HT-29 (cell line): Measurements from ENCODE around the gene ZCCHC17. TPM values are rescaled to one million over a fixed set of nuclear protein-coding genes. Genes with fewer than 3 reads are reported as not detected.
A peak's percentile ranks its signal among the peaks of the same experiment; 100 is the strongest.

ENCODE experiments used
- DNase-seq: peaks from one replicate; pipeline ENCODE4 v3.0.0-alpha.2; 2015; ENCODE audit warnings: low spot score
- total RNA-seq: library from RNA; depleted of rRNA; stranded (reverse); fragments of >200 nt; shearing (Covaris generic); gene quantifications from 2 replicates; pipeline ENCODE4 v1.2.3, GENCODE V29; 2014

ZCCHC17 gene
- total RNA-seq, 1 experiment from 2014 or later, result 17.7 TPM

DNA sequence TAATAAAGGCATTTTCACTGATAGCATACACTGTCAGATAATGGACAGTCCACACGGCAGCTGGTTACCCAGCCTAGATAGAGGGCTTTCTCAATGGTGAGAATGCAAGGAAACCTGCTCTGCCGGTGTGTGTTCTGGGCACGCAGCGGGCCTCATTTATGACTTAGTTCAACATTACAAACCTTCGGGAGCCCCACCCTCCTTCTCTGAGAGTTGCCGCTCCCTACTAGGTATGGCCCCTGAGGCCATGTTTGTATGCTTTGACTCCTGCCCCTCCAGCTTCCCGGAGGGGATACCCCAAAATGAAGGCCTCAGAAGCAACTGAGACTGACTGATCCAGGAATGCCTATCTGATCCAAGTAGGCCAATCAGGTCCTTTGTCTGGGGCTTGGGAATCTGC, 93.2 kb downstream of the ZCCHC17 start:
- peak; percentile 84 for DNase-seq

DNA sequence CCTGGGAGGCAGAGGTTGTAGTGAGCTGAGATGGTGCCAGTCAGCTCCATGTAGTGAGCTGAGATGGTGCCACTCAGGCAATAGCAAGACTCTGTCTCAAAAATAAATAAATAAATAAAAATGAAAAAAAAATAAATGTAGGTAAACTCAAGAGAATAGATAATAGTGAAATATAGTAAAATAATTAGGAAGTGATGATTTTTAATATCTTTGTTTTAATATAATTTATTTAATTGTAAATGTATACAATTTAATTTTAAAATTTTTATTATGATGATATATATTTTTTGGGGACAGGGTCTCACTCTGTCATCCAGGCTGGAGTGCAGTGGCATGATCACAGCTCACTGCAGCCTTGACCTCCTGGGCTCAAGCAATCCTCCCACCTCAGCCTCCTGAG, 96.6 kb downstream of the ZCCHC17 start:
- DNase-seq, result no peak

DNA sequence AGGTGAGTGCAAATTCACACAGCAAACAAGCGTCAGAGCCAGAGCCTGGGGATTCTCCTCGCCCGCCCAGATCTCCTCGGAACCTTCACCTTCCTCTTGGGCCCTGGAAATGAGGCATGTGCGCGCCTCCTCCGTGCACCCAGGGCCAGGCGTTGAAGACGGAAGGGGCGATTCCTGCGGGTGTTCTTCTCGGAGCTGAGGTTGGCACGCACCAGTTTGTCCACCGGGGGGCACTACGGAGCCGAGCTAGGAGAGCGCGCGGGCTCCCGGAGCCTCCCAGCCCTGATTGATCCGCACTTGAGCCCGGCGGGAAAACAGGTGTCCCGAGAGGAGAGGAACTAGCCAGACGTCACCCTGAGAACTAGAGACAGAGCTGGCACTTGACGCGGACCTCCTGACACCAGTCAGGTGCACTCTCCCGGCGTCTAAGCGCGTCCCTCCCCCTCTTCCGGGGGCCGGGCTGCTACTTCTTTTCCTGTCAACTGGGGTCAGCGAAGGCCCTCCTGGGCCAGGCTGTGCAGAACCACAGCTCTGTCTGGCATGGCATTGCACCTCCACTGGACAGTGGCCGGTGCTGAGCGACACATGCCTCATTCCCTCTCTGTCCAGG, 97.9 kb downstream of the ZCCHC17 start:
- peak; percentile 95 for DNase-seq

DNA sequence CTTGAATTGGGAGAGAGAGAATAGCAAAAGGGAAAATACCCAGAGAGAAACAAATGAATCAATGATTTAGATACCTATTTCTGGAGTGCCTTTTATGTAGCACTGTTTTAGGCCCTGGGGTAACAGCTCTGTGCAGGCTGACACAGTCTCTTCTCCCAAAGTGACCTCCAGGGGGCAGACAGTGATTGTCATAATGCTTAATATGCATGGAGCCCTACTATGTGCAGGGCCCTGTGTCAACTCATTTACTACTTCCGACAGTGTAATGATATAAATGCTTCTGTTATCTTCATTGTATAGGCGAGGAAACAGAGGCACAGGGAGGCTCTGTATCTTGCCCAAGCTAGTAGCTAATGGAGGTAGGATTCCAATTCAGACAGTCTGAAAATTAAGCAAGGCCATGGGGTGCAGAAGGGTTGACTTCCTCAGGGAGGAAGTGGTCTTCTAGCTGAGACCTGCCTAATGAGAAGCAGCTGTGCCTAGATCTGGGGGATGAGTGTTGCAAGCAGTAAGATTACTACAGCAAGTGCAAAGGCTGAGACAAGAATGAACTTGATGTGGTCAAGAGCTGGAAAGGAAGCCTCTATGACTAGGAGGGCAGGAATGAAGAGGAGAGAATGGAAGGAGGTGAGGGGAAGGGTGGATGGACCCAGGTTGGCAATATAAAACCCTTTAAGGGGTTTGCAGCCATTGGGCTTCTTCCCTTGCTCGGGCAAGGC, 100.0 kb downstream of the ZCCHC17 start:
- no peak for DNase-seq

DNA sequence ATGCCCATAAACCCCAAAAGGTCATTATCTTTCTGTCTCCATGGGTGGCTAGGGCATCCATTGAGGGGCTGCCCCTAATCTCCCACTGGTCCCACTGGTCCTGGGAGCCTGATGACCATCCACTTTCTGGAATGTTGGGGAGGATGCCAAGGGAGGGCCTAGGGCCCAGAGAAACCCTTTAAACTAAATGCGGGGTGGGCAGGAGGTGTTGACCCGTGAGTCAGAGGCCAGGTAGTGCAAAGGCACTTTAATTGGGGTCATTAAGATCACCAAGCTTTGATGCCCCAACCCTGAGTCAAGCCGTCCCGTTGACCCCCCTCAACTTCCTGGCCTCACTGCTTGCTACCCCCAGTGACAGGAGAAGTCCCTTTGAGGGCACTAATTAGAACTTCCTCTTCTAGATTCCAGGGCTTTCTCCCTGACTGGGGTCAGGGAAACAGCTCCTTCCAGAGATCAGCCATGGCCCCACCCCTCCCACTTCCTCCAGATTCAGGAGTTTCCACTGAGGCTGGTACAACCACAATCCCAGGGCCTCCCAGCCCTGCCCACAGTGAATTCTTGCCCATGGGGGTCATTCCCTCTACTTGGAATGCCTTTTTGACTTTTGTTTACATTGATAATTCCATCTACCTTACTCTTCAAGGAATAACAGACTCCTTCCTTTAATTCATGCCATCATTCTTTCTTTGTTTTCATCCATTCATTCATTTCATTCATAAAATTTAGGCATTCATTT, 100.7 kb downstream of the ZCCHC17 start:
- DNase-seq, result no peak

DNA sequence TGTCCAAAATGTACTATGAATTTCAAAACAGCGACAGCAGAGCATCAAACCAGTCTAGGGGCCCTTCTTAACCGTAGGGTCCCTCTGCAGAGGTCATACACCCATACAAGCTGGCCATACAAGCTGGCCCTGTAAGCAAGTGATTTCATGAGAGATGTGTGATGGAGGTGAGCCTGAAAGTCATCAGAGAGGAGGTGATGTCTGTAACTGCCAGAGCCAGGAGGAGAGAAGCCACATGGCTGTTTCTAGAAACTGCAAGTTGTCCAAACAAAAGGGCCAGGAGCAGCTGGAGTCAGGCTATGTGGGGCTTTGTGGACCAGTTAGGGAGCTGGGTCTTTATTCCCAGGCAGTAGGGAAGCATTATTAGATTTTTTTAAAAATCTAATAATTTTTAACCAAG, 101.4 kb downstream of the ZCCHC17 start:
- no peak for DNase-seq

DNA sequence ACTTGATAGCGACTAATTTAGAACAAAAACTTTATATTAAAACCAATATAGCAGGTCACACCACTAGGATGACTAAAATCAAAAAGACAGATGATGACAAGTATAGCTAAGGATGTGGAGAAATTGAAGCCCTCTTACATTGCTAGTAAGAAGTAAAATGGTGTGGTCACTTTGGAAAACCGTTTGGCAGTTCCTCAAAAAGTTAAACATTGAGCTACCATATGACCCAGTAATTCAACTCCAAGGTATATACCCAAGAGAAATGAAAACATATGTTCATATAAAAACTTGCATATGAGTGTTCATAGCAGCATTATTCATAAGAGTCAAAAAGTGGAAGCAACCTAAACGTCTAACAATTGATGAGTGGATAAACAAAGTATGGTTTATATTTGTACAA, 103.1 kb downstream of the ZCCHC17 start:
- no peak for DNase-seq

DNA sequence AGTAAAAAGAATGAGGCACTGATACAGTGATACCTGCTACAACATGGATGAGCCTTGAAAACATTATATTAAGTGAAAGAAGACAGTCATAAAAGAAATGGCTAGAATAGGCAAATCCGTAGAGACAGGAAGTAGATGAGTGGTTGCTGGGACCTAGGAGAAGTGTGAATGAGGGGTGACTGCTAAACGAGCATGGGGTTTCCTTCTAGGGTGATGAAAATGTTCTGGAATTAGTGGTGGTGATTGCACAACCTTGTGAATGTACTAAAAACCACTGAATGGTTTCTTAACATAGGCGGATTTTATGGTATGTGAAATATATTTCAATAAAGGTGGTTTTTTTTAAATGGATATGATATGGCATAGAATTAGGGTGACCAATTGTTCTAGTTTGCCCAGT, 103.6 kb downstream of the ZCCHC17 start:
- DNase-seq, result no peak

DNA sequence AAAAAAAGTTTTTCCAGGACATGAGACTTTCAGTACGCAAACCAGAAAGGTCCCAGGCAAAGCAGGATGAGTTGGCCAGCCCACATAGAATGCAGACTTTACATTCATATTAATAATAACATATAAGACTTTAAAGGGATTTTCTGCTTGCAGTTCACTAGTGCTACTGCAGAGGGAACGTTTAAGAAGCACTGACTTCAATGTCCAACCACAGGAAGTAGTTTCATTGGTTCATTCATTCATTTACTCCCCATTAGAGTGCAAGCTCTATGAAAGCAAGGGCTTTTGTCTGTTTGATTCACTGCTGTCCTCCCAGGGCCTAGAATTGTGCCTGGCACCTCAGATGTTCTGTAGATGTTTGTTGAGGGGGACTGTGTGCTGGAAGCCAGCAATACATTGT, 104.4 kb downstream of the ZCCHC17 start:
- no peak for DNase-seq

DNA sequence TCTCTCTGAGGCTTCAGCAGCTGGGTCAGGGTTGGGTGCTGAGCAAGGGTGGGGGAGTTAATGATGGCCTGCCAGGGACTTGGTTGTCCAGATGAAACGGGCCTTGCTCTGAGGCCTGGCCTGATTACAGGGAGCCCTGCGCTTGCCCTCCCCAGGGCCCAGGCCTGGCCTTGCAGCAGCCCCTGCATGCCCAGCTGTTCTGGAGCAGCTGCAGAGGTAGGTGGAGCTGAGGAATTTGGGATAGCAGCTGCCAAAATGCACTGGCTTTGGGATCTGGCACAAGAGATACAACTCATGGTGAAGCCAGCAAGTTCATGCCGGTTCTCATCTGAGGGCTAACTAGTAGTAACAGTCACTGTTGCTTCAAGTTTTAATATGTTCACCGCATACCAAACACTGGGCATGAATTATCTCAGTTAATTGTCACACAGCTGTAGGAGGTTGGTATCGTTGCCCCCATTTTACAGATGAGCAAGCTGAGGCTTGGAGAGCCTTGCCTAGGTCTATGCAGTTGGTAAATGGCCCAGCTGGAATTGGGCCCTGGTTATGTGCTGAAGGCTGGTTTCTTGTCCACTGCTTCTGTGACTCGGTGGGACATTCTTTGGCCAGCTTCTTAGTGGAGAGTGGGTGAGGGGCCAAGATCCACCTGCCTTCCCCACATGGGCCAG, 108.9 kb downstream of the ZCCHC17 start:
- DNase-seq, result no peak

DNA sequence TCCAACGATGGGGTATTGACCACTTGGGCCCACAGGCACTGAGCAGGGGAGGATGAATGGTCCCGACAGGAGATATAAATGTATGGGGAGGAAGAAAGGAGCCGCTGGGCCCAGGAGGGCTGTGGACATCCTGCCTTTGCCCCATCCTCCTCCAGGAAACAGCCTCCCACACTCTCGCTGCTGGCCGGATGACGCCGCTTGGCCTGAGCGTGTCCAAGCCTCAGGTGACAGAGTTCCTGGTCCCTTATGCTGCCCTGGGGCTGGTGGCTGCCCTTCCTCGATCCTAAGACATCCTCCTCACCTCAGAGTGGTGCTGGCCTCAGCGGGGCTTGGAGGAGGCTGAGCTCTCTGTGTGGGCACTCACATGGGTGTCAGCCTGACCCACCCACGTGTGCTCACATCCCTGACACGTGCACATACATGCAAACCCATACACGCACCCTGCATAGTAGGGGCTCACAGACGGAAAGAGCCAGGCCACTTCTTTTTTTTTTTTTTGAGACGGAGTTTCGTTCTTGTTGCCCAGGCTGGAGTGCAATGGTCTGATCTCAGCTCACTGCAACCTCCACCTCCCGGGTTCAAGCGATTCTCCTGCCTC, 110.3 kb downstream of the ZCCHC17 start:
- no peak for DNase-seq

DNA sequence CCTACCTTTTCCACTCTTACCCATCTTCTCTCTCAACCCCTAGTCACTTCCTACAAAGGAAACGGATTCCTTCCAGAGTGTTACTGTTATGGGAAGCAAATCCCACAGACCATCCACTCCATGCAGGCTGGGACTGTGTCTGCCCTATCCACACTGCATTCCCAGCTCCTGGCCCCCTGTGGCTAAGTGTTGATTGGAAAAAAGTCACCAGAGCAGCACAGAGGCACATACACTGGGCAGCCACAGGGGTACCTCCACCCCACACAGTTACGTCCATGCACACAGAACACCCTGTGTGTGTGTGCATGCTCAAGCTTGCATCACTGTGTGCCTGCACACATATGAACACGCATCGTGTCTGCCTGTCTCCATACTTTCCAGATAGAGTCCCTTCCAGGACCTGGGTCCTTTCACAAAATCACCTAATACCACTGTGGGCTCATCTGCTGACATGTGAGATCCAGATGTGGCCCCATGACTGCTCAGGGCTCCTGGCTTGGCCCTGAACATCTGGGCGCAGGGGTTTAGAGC, 112.0 kb downstream of the ZCCHC17 start:
- no peak for DNase-seq

DNA sequence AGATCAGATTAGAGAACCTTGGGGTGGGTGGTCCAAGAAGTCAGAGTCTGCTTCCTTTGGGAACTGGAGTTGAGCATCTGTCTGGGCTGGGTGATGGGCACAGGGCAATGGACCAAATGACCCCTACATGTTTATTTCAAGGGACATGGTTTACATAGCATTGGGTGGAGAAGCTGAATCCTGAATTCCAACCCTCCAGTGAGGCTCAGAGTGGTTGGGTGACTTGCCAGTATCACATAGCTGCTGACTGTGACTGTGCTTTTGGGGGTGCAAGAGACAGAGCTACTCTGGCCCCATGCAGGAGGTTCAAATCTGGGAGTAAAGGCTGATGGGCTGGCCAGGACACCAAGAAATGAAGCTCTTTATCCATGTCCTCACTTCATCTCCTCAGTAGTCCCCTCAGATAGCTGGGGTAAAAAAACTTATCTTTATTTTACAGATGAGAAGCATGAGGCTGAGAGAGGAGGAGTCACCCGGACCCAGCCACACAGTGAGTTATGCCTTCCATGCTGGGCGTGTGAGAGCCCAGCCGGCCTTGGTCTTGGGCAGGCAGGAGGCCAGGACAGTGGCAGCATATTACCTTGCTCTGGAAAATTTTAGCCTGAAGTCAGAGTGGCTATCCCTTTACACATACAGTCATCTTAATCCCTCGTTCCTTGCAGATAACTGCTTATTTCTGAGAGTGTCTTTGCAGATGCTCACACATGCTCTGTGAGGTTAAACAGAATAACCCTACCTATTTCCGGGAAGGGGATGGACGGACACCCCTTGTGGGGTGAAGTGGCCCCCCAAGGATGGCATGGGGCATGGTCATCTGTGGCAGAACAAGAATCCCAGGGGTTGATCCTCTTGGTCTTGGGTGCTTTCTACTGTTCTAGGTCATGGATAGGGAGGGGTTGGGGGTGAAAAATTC, 113.4 kb downstream of the ZCCHC17 start:
- no peak for DNase-seq

DNA sequence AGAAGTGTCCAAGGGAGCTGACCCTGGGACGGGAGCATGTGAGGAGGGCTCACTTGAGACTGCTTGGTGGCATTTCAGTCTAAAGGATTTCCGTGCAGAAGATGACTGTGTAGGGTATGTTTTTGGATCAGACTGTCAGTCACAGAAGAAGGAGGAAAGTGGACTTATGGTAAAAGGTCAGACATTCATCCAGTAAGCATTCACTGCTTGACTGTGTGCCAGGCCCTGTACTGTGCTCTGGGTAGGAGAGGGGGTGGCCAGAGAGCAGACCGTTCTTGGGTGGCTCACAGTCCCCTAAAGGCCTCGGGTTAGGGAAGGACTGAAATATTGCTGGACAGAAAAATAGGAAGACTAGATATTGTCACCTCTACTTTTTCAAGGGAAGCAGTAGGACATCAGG, 114.0 kb downstream of the ZCCHC17 start:
- DNase-seq, result no peak

DNA sequence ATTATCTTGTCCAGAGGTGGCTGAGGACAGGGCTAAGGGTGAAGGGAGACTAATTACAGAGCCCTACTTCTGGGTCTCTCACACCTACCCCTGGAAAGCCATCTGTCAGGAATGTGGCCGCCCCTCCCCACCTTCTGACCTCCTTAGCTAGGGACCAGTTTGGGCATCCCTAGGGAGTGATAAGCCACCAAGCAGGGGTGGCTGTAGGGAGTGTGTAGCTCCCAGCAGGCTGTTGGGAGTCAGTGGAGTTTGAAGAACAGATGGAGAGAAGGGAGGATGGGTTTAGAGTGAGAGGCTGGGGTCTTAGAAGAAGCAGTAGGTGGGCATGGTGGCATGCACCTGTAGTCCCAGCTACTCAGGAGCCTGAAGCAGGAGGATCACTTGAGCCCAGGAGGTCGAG, 115.4 kb downstream of the ZCCHC17 start:
- no peak for DNase-seq

DNA sequence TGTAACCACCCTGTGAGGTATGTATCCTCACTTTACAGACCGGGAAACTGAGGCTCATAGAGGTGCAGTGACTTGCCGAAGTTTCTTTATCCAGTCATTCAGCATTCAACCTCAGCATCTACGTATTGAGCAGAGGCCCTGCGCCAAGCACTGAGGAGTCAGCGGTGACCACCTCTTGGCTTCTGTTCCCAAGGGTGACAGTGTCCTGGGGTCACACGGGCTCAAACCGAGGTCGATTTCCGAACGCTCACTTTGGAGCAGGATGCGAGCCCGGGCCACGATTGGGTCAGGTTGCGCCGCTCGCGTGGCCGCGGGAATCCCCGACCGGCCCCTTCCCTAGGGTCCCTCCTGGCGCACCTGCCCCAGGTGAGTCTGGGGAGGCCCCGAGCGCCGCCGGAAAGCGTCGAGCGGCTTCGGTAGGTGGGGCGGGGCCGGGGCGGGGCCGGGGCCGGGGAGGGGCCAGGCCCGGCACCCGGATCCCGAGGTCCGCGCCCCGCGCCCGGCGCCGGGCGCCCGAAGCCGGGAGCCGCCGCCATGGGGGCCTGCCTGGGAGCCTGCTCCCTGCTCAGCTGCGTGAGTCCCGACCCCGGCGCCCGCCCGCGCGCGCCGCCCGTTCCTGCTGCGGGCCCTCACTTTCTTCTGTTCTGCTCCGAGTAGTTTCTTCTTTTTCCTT, 116.0 kb downstream of the ZCCHC17 start, which contains the start of gene SERINC2:
TSS of gene SERINC2 (plus strand) at position 482 of the 673 bp plus-strand sequence. CDS start at position 535, 53 bp downstream.
- DNase-seq, result peak; percentile 66

DNA sequence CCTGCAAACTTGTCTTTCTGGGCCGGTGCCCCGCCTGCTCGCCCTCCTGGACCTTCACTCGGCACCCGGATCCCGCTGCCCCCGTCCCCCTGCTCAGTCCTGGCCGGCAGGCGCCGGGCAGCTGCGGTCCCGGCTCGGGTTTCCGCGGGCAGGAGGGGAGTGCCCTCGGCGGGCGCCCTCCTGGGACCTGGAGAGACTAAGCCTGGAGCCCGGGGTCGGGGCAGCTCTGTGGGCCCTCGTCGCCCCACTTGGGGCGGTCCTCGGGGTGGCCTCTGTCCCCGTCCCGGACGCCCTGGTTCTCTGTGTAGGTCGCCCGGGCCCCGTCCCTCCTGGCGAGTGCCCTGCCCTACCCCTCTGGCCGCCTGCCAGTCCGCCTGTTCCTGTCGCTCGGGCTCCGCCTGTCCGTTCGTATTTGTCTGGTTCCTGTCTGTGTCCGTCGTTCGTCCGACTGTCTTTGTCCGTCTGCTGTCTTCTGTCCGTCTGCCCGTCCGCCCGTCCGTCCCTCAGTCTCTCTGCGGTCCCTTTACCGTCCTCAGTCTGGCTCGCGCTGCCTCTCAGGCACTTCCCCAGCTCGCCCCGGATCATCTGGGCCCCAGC, 116.7 kb downstream of the ZCCHC17 start:
- peak; percentile 88 for DNase-seq
